Measurements from ENCODE around the gene PLA2G6. TPM values are rescaled to one million over a fixed set of nuclear protein-coding genes. Genes with fewer than 3 reads are reported as not detected.

PLA2G6 gene
- total and polyA plus RNA-seq, 9 of the 15 experiments (the other 6 are each of a cell fraction or from before 2014, with no cell fraction given), result 0.11 to 12.2 (median 9.7) TPM

- ATAC-seq, result peak; percentile 48; the same call in 2 of the 3 replicates
- Histone ChIP-seq H3K27me3 (ENCODE audit: control insufficient read depth in 2 of 2, insufficient read depth in 2 of 2, low read length in 2 of 2) (no peaks in the 10 kb centered on the region), H3K9me1 (ENCODE audit: control insufficient read depth, insufficient read depth, low read length) (no peaks in the 10 kb centered on the region), H4K20me1 (replicated peaks; ENCODE audit: control insufficient read depth, insufficient read depth, low read length) (no peaks in the 10 kb centered on the region), H3K36me3 (ENCODE audit: control insufficient read depth, insufficient read depth, low read length) (no peaks in the 10 kb centered on the region), H3K27ac (ENCODE audit: extremely low read depth, low read depth, low read length) (no peak overlapping the region), H3K4me1 (replicated peaks in 1 of 2; ENCODE audit: control insufficient read depth in 2 of 2, insufficient read depth in 2 of 2, low read length in 2 of 2) (peaks cover 0 to 9% of the 10 kb centered on the region in 2 experiments; a peak in 4 of 5 replicates), H3K9me3 (replicated peaks; ENCODE audit: control insufficient read depth, insufficient read depth, low read depth, low read length) (no peaks in the 10 kb centered on the region), H3K79me2 (ENCODE audit: control insufficient read depth, insufficient read depth, low read length) (no peaks in the 10 kb centered on the region), H3K4me3 (no peak overlapping the region), H3K9ac (ENCODE audit: insufficient read depth in 1 of 2, low read depth in 2 of 2, low read length in 2 of 2) (no peak overlapping the region), H2AFZ (ENCODE audit: low read depth, low read length) (peak overlapping the region; percentile 48), H3K4me2 (ENCODE audit: insufficient read depth, low read length) (no peak overlapping the region)
- 18% methylated on average over 8 of the region's 8 CpGs for WGBS (ENCODE audit: insufficient coverage, low coverage, missing lambda C conversion rate)
- intact Hi-C loops (cut with micrococcal nuclease) (loop anchor here (1.0 to 10.0 kb wide), 2 partner anchors 51 to 471 kb away; partner anchors contain the start of gene DMC1), in situ Hi-C loops (cut with MboI) (loop anchor here (10.0 kb wide), 1 partner anchor 471 kb away; the partner anchor contains the start of gene DMC1)
- BruUV-seq (replicated peaks), result no TSS peak
- no peak for DNase-seq (ENCODE audit: extremely low read depth in 1 of 4, low spot score in 3 of 4)
- FAIRE-seq, result no peak
- CTCF ChIA-PET (ENCODE audit: low intra/inter-chr PET ratio), result no interaction called here
- POLR2A ChIA-PET, result no interaction called here
- TF ChIP-seq ATF3 (IDR thresholded peaks at IDR 0.05) (peak; percentile 80), ATF3 (CRISPR knock-in tag; conservative IDR thresholded peaks at IDR 0.05) (no peak), ZNF384 (IDR thresholded peaks at IDR 0.05; ENCODE audit: low read depth, low read length) (peak; percentile 62; the same call in 1 of the 2 replicates), CEBPG (CRISPR knock-in tag; IDR thresholded peaks at IDR 0.05) (peak; percentile 49; the same call in 1 of the 2 replicates), CEBPG (tag; conservative IDR thresholded peaks at IDR 0.05 in 1 of 2, IDR thresholded peaks at IDR 0.05 in 1 of 2) (peak in 1 of 2 experiments; percentile 54; a peak in 2 of 4 replicates), CEBPB (tag; IDR thresholded peaks at IDR 0.05) (peak; percentile 44; the same call in 1 of the 2 replicates), FOXJ3 (CRISPR knock-in tag; IDR thresholded peaks at IDR 0.05) (no peak), TBP (optimal IDR thresholded peaks at IDR 0.05; ENCODE audit: low read depth, low read length) (no peak)
These were observed 78.0 kb downstream of the PLA2G6 start for GRCh38 chr22:38103641-38104040.

Data from K562 (cell line).